Measurements from ENCODE around the gene MTA3.

MTA3 gene

GRCh38 chr2:42768706-42769256 is 200.3 kb downstream of the MTA3 start:
- Histone ChIP-seq H3K4me1 (ENCODE audit: insufficient read depth, insufficient read length) (peaks cover 8% of the 10 kb centered on the region), H3K36me3 (ENCODE audit: insufficient read depth, insufficient read length, low read length) (no peaks in the 10 kb centered on the region), H3K9ac (ENCODE audit: insufficient read length, low read depth) (no peak overlapping the region), H3K27me3 (ENCODE audit: insufficient read depth, insufficient read length) (no peaks in the 10 kb centered on the region), H3K4me3 (ENCODE audit: insufficient read length, low read depth) (no peak overlapping the region), H3K9me3 (ENCODE audit: insufficient read depth, low read length) (no peaks in the 10 kb centered on the region)
- no peak for DNase-seq (ENCODE audit: low read depth, low spot score)
- TF ChIP-seq ZNF274 (IDR thresholded peaks at IDR 0.05; ENCODE audit: low read depth, low read length) (no peak), SUZ12 (IDR thresholded peaks at IDR 0.05; ENCODE audit: extremely low read depth, insufficient read depth, insufficient read length) (no peak), YY1 (IDR thresholded peaks at IDR 0.05; ENCODE audit: insufficient read depth, insufficient read length) (no peak)

- no peaks in the 10 kb centered on the region for H3K9me3 ChIP-seq (ENCODE audit: insufficient read depth, low read length)
- no peak overlapping the region for H3K9ac ChIP-seq (ENCODE audit: insufficient read length, low read depth)
- H3K4me3 ChIP-seq (ENCODE audit: insufficient read length, low read depth), result no peak overlapping the region
- H3K4me1 ChIP-seq (ENCODE audit: insufficient read depth, insufficient read length), result peaks cover 4% of the 10 kb centered on the region
- no peak for TF ChIP-seq ZNF274 (IDR thresholded peaks at IDR 0.05; ENCODE audit: low read depth, low read length)
- no peak for TF ChIP-seq YY1 (IDR thresholded peaks at IDR 0.05; ENCODE audit: insufficient read depth, insufficient read length)
- TF ChIP-seq SUZ12 (IDR thresholded peaks at IDR 0.05; ENCODE audit: extremely low read depth, insufficient read depth, insufficient read length), result no peak
- H3K36me3 ChIP-seq (ENCODE audit: insufficient read depth, insufficient read length, low read length), result no peaks in the 10 kb centered on the region
- no peaks in the 10 kb centered on the region for H3K27me3 ChIP-seq (ENCODE audit: insufficient read depth, insufficient read length)
- DNase-seq (ENCODE audit: low read depth, low spot score), result no peak
These were observed 201.3 kb downstream of the MTA3 start for GRCh38 chr2:42769583-42770287.

- Histone ChIP-seq H3K4me1 (ENCODE audit: insufficient read depth, insufficient read length) (peaks cover 2% of the 10 kb centered on the region), H3K9ac (ENCODE audit: insufficient read length, low read depth) (no peak overlapping the region), H3K27me3 (ENCODE audit: insufficient read depth, insufficient read length) (no peaks in the 10 kb centered on the region), H3K4me3 (ENCODE audit: insufficient read length, low read depth) (no peak overlapping the region), H3K9me3 (ENCODE audit: insufficient read depth, low read length) (no peaks in the 10 kb centered on the region), H3K36me3 (ENCODE audit: insufficient read depth, insufficient read length, low read length) (no peaks in the 10 kb centered on the region)
- TF ChIP-seq ZNF274 (IDR thresholded peaks at IDR 0.05; ENCODE audit: low read depth, low read length), result no peak
- peak; percentile 81 for DNase-seq (ENCODE audit: low read depth, low spot score)
These were observed 202.1 kb downstream of the MTA3 start for GRCh38 chr2:42770288-42771131.

- Histone ChIP-seq H3K36me3 (ENCODE audit: insufficient read depth, insufficient read length, low read length) (no peaks in the 10 kb centered on the region), H3K9ac (ENCODE audit: insufficient read length, low read depth) (no peak overlapping the region), H3K4me1 (ENCODE audit: insufficient read depth, insufficient read length) (peaks cover 2% of the 10 kb centered on the region), H3K4me3 (ENCODE audit: insufficient read length, low read depth) (no peak overlapping the region), H3K27me3 (ENCODE audit: insufficient read depth, insufficient read length) (no peaks in the 10 kb centered on the region), H3K9me3 (ENCODE audit: insufficient read depth, low read length) (0 out of 2 replicates have a peak, but pooled peaks cover under 1% of the 10 kb centered on the region)
- no peak for TF ChIP-seq YY1 (IDR thresholded peaks at IDR 0.05; ENCODE audit: insufficient read depth, insufficient read length)
- no peak for TF ChIP-seq SUZ12 (IDR thresholded peaks at IDR 0.05; ENCODE audit: extremely low read depth, insufficient read depth, insufficient read length)
- TF ChIP-seq ZNF274 (IDR thresholded peaks at IDR 0.05; ENCODE audit: low read depth, low read length), result no peak
- no peak for DNase-seq (ENCODE audit: low read depth, low spot score)
These were observed 203.2 kb downstream of the MTA3 start for GRCh38 chr2:42771546-42772153.

- H3K9me3 ChIP-seq (ENCODE audit: insufficient read depth, low read length), result peaks cover 33% of the 10 kb centered on the region
- peaks cover 2% of the 10 kb centered on the region for H3K4me1 ChIP-seq (ENCODE audit: insufficient read depth, insufficient read length)
- H3K4me3 ChIP-seq (ENCODE audit: insufficient read length, low read depth), result no peak overlapping the region
- TF ChIP-seq SUZ12 (IDR thresholded peaks at IDR 0.05; ENCODE audit: extremely low read depth, insufficient read depth, insufficient read length) (no peak), YY1 (IDR thresholded peaks at IDR 0.05; ENCODE audit: insufficient read depth, insufficient read length) (no peak), ZNF274 (IDR thresholded peaks at IDR 0.05; ENCODE audit: low read depth, low read length) (no peak)
- no peaks in the 10 kb centered on the region for H3K27me3 ChIP-seq (ENCODE audit: insufficient read depth, insufficient read length)
- H3K9ac ChIP-seq (ENCODE audit: insufficient read length, low read depth), result no peak overlapping the region
- H3K36me3 ChIP-seq (ENCODE audit: insufficient read depth, insufficient read length, low read length), result peaks cover 3% of the 10 kb centered on the region
- DNase-seq (ENCODE audit: low read depth, low spot score), result no peak
These were observed 206.8 kb downstream of the MTA3 start for GRCh38 chr2:42775186-42775585.

GRCh38 chr2:42775810-42776209 is 207.4 kb downstream of the MTA3 start:
- Histone ChIP-seq H3K4me1 (ENCODE audit: insufficient read depth, insufficient read length) (no peaks in the 10 kb centered on the region), H3K9ac (ENCODE audit: insufficient read length, low read depth) (no peak overlapping the region), H3K4me3 (ENCODE audit: insufficient read length, low read depth) (no peak overlapping the region), H3K27me3 (ENCODE audit: insufficient read depth, insufficient read length) (no peaks in the 10 kb centered on the region), H3K36me3 (ENCODE audit: insufficient read depth, insufficient read length, low read length) (peaks cover 3% of the 10 kb centered on the region), H3K9me3 (ENCODE audit: insufficient read depth, low read length) (peaks cover 33% of the 10 kb centered on the region)
- no peak for TF ChIP-seq SUZ12 (IDR thresholded peaks at IDR 0.05; ENCODE audit: extremely low read depth, insufficient read depth, insufficient read length)
- TF ChIP-seq ZNF274 (IDR thresholded peaks at IDR 0.05; ENCODE audit: low read depth, low read length), result no peak
- no peak for TF ChIP-seq YY1 (IDR thresholded peaks at IDR 0.05; ENCODE audit: insufficient read depth, insufficient read length)
- DNase-seq (ENCODE audit: low read depth, low spot score), result no peak
